ENCODE results near the gene PHF10. TPM values are rescaled to one million over a fixed set of nuclear protein-coding genes. Genes with fewer than 3 reads are reported as not detected.
"Not testable (repeated sequence)": the region's sequence is repeated elsewhere in the genome, so short reads cannot be mapped to it uniquely, and the experiment has no call there.

Gene PHF10
- total RNA-seq, 2 donors from 2014 or later = 49.9 to 54.7 TPM

GRCh38 chr6:169697115-169697514 lies 27.2 kb downstream of the PHF10 start:
- H3K36me3 ChIP-seq; H3K27me3 ChIP-seq; H3K27ac ChIP-seq; DNase-seq (ENCODE audit: low spot score); H3K9me3 ChIP-seq; H3K4me3 ChIP-seq: not testable (repeated sequence)
- H3K4me1 ChIP-seq = peaks cover 0 to 11% of the 10 kb centered on the region in 2 donors
- TF ChIP-seq, protein P1, sequence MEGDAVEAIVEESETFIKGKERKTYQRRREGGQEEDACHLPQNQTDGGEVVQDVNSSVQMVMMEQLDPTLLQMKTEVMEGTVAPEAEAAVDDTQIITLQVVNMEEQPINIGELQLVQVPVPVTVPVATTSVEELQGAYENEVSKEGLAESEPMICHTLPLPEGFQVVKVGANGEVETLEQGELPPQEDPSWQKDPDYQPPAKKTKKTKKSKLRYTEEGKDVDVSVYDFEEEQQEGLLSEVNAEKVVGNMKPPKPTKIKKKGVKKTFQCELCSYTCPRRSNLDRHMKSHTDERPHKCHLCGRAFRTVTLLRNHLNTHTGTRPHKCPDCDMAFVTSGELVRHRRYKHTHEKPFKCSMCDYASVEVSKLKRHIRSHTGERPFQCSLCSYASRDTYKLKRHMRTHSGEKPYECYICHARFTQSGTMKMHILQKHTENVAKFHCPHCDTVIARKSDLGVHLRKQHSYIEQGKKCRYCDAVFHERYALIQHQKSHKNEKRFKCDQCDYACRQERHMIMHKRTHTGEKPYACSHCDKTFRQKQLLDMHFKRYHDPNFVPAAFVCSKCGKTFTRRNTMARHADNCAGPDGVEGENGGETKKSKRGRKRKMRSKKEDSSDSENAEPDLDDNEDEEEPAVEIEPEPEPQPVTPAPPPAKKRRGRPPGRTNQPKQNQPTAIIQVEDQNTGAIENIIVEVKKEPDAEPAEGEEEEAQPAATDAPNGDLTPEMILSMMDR (IDR thresholded peaks at IDR 0.05) = peak; percentile 27 to 41

DNA sequence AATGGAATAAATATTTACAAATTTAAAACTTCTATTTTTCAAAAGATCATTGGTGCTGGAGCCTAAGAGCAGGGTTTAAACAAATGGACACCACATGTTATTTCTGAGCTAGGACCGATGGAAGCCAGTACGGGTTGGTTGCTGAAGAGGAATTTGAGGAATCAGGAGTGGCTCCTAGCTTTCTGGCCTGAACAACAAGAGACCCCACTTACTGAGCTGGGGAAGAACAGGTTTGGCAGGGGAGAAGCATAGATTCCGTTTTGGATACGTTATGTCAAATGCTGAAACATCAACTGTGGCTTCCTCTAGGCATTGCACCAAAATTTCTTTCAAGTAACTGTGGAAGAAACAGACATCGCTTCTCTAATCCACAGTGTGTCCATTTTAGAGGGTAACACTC lies 29.2 kb downstream of the PHF10 start:
- Histone ChIP-seq H3K9me3 (no peaks in the 10 kb centered on the region), H3K27me3 (no peaks in the 10 kb centered on the region), H3K4me1 (no peaks in the 10 kb centered on the region), H3K36me3 (no peaks in the 10 kb centered on the region), H3K4me3 (no peak overlapping the region), H3K27ac (no peak overlapping the region)
- DNase-seq (ENCODE audit: low spot score) = no peak
- TF ChIP-seq, protein P1 (IDR thresholded peaks at IDR 0.05) = no peak

- Histone ChIP-seq H3K4me1 (no peaks in the 10 kb centered on the region), H3K27me3 (no peaks in the 10 kb centered on the region), H3K4me3 (no peak overlapping the region), H3K36me3 (no peaks in the 10 kb centered on the region), H3K27ac (no peak overlapping the region), H3K9me3 (no peaks in the 10 kb centered on the region)
- no peak for DNase-seq (ENCODE audit: low spot score)
- TF ChIP-seq, protein P1 (IDR thresholded peaks at IDR 0.05) = no peak
Observed at GRCh38 chr6:169692516-169692915, 31.8 kb downstream of the PHF10 start.

- Histone ChIP-seq H3K36me3 (no peaks in the 10 kb centered on the region), H3K4me1 (no peaks in the 10 kb centered on the region), H3K27me3 (no peaks in the 10 kb centered on the region), H3K9me3 (no peaks in the 10 kb centered on the region), H3K4me3 (no peak overlapping the region), H3K27ac (no peak overlapping the region)
- TF ChIP-seq, protein P1 (IDR thresholded peaks at IDR 0.05) = no peak
- no peak for DNase-seq (ENCODE audit: low spot score)
Observed at GRCh38 chr6:169691260-169691659, 33.0 kb downstream of the PHF10 start.

GRCh38 chr6:169689287-169689686 lies 35.0 kb downstream of the PHF10 start:
- H3K4me1 ChIP-seq = no peaks in the 10 kb centered on the region
- no peak overlapping the region for H3K4me3 ChIP-seq
- H3K27ac ChIP-seq = no peak overlapping the region
- peaks cover 8 to 12% of the 10 kb centered on the region in 2 donors for H3K9me3 ChIP-seq
- TF ChIP-seq, protein P1 (IDR thresholded peaks at IDR 0.05) = no peak
- no peak for DNase-seq (ENCODE audit: low spot score)
- H3K36me3 ChIP-seq = no peaks in the 10 kb centered on the region
- H3K27me3 ChIP-seq = no peaks in the 10 kb centered on the region

- no peak for DNase-seq (ENCODE audit: low spot score)
Observed at GRCh38 chr6:169685860-169686259, 38.4 kb downstream of the PHF10 start.

More at GRCh38 chr6:169685860-169686259, 38.4 kb downstream of the PHF10 start:
- H3K27ac ChIP-seq = no peak overlapping the region
- TF ChIP-seq, protein P1 (IDR thresholded peaks at IDR 0.05) = no peak
- no peaks in the 10 kb centered on the region for H3K36me3 ChIP-seq
- no peaks in the 10 kb centered on the region for H3K4me1 ChIP-seq
- no peaks in the 10 kb centered on the region for H3K27me3 ChIP-seq
- peaks cover 8 to 12% of the 10 kb centered on the region in 2 donors for H3K9me3 ChIP-seq
- no peak overlapping the region for H3K4me3 ChIP-seq
